Raji (cell line): ENCODE results near the gene ZFPM1.

Experiments
- POLR2A ChIP-seq: IDR thresholded peaks from 2 replicates; pipeline ENCODE4 v1.6.1; 2011; ENCODE audit warnings: low read depth, low read length, control low read depth; ENCODE audit not compliant: insufficient read depth

Gene ZFPM1

GRCh38 chr16:88502371-88502770, 49.3 kb downstream of the ZFPM1 start:
- TF ChIP-seq POLR2A = no peak

DNA sequence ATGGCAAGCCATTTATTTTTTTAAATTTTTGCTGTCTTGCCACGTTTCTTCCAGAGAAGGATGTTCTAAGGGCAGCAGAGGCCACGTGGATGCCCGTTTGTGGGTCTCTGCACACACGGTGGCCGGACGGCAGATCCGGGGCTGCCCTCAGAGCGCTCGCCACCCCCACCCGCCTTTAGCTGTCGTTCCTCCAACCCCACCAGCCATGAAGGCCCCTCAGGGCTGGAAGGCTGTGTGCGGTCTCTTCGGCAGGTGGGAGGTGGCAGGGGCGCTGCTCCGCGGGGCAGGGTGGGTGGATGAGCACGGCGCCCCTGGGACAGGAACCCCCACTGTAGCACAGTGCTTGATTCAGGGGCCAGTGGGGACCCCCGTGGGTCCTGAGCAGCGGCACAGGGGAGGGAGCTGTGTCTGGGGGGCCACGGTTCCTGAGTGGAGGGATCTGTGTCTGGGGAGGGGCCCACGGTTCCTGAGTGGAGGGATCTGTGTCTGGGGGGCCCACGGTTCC, 49.7 kb downstream of the ZFPM1 start:
- no peak for TF ChIP-seq POLR2A

DNA sequence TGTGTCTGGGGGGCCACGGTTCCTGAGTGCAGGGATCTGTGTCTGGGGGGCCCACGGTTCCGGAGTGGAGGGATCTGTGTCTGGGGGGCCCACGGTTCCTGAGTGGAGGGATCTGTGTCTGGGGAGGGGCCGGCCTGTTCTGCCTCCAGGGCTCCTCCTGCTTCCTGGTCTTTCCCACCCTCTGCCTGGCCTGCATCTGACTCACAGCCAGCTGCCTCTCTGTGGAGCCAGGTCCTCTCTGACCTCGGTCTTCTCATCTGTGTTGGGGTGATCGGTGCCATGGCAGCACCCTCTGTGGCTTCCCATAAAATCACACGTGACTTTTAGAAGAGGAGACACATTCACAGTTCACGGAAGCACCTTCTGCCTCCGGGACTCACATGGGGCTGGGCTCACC, 50.3 kb downstream of the ZFPM1 start:
- TF ChIP-seq POLR2A = no peak

- no peak for TF ChIP-seq POLR2A
Measured at GRCh38 chr16:88503771-88504488, 50.9 kb downstream of the ZFPM1 start.

DNA sequence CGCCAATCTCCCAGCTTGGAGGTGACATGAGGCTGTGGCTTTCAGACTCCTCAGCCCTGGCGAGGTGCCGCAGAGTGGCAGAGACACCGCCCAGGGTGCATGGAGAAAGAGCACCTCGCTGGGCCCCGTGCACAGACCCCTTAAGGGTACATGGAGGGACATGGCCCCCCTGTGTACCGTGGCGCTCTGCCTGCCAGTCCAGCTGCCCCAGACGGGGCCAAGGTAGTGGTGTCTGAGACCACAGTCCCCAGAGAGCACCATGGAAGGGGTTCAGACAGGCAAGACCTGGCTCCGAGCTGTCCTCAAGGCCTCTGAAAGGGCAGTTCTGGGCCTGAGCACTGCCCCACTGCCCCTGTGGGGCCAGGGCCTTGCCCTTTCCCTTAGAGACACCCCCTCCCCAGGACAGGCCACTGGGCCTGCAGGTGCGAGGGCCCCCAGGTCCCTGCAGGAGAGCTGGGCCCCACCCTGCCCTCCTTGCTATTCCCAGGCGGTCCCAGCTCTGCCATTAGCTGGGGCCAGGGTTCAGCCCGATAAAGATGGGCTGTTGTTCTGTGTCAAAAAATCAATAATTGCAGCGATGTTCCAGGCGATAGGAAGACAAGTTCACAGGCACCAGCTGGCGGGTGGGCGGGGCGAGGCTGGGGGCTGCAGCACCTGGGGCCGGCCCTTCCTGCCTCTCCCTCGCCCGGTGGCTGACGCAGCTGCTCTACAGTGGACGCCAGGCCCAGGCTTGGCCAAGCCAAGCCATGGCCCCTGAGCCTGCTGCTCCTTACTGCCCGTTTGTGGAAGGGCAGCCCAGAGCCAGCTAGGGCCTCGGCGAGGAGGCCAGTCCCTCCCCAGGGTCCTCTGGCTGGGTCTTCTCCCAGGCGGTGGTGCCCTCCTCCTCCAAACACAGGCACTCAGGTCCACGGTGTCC, 51.7 kb downstream of the ZFPM1 start:
- no peak for TF ChIP-seq POLR2A

- TF ChIP-seq POLR2A = no peak
Measured at GRCh38 chr16:88505405-88506082, 52.5 kb downstream of the ZFPM1 start.

GRCh38 chr16:88506723-88507122, 53.6 kb downstream of the ZFPM1 start:
- no peak for TF ChIP-seq POLR2A

GRCh38 chr16:88507231-88507743, 54.2 kb downstream of the ZFPM1 start:
- no peak for TF ChIP-seq POLR2A

- TF ChIP-seq POLR2A = no peak
Measured at GRCh38 chr16:88508376-88508867, 55.3 kb downstream of the ZFPM1 start.

GRCh38 chr16:88508868-88509748, 56.0 kb downstream of the ZFPM1 start:
- no peak for TF ChIP-seq POLR2A

DNA sequence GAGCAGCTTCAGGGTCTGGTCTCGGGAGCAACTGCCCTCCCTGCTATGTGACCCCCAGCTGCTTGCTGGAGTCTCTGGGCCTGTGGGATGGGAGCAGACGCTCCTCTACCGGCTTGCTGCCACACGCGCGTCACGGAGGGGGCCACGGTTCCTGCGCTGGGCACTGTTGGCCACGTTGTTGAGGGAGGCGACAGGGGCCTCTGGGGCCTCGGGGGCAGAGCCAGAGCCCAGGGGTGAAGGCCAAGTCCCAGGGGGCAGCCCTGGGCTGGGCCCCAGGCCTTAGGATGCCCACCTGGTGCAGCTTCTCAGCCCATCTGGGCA, 56.6 kb downstream of the ZFPM1 start:
- TF ChIP-seq POLR2A = no peak

GRCh38 chr16:88510091-88510994, 57.3 kb downstream of the ZFPM1 start:
- TF ChIP-seq POLR2A = no peak

DNA sequence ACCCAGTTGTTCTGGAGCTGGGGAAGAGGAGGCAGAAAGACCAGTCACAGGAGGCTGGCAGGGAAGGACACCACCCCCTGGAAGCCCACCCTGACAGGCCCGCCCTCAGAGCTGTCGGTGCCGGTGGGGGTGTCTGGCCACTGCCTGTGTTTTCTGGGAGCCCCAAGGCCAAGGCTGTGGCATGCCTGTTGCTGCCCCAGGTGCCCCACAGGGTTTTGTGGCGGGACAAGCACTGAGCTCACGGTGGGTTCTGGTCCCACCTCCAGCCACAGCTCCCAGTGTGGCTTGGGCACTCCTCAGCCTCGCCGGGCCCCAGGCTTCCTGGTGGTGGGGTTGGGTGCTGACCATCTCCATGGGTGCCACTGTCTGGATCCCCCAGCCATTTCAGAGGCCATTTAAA, 58.0 kb downstream of the ZFPM1 start:
- no peak for TF ChIP-seq POLR2A
